ENCODE data around the gene PTPRE. TPM values are rescaled to one million over a fixed set of nuclear protein-coding genes. Genes with fewer than 3 reads are reported as not detected.

The PTPRE gene
- polyA plus RNA-seq, 1 of the 3 experiments (the other 2 are of a cell fraction) = 11.8 TPM

DNA sequence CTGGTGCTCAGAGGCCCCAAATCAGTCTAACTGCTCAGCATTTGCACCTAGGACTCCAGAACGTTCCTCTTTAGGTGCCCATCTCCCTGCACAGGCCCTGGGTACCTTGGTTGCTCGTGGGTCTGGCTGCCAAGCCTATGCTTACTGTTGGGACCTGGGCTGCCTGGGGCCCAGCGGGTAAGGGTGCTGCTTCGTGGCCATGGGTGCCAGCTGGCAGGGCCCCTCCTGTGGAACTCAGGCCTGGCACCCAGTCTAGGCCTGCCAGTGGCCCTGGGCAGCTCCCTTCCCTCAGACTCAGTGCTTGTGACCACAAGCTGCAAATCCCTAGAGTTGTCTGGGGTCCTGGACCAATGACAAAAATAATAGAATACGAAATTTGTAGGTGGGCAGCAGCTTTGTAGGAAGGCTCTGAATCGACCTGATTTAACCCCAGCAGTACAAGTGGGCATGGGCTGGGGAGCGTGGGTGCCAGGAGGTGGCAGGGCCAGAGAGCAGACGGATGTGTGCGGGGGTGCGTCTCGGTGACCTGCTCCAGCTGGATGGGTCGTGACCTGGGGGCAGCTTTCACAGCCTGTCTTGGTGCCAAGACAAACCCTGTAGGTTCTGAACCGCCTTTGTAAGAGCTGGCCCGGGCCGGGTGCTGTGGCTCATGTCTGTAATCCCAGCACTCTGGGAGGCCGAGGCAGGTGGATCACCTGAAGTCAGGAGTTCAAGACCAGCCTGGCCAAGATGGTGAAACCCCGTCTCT lies 149.6 kb downstream of the PTPRE start:
- no peak overlapping the region for H3K27ac ChIP-seq (ENCODE audit: low read depth in 2 of 2, low read length in 1 of 2)
- ChIA-PET CTCF (interaction anchor here (0.8 to 1.3 kb wide), 6 partner anchors 13 to 151 kb away, joined by 3 to 4 read pairs (median 3); no protein-coding TSS in a partner anchor), POLR2A (no interaction called here)
- H4K20me1 ChIP-seq (ENCODE audit: insufficient read depth) = no peaks in the 10 kb centered on the region
- 79% methylated on average over 14 of the region's 17 CpGs for WGBS (ENCODE audit: low lambda C conversion rate)
- H3F3A ChIP-seq (replicated peaks; ENCODE audit: insufficient read depth) = no peaks in the 10 kb centered on the region
- no peaks in the 10 kb centered on the region for H3K79me2 ChIP-seq (ENCODE audit: insufficient read depth)
- DNase-seq = no peak
- H2AFZ ChIP-seq (ENCODE audit: low read depth) = no peak overlapping the region
- peaks cover 0 to 9% of the 10 kb centered on the region in 2 experiments for H3K36me3 ChIP-seq (replicated peaks in 1 of 2; ENCODE audit: control insufficient read depth in 1 of 2, insufficient read depth in 2 of 2, low read length in 1 of 2)
- no peaks in the 10 kb centered on the region for H3K4me1 ChIP-seq (ENCODE audit: control insufficient read depth in 1 of 2, insufficient read depth in 2 of 2, low read depth in 1 of 2, low read length in 1 of 2)
- H3K27me3 ChIP-seq (ENCODE audit: insufficient read depth) = no peaks in the 10 kb centered on the region
- no peak overlapping the region for H3K9ac ChIP-seq
- H3K4me2 ChIP-seq = no peak overlapping the region
- no peak for TF ChIP-seq FOSL2 (IDR thresholded peaks at IDR 0.05; ENCODE audit: borderline replicate concordance, low read depth)
- TF ChIP-seq GABPA (IDR thresholded peaks at IDR 0.05; ENCODE audit: low read depth) = no peak
- no peak for TF ChIP-seq REST (IDR thresholded peaks at IDR 0.05; ENCODE audit: low read depth, low read length)
- TF ChIP-seq RCOR1 (IDR thresholded peaks at IDR 0.05; ENCODE audit: low read length) = no peak
- TF ChIP-seq ELF1 (IDR thresholded peaks at IDR 0.05) = no peak
- no peak for TF ChIP-seq RFX5 (IDR thresholded peaks at IDR 0.05; ENCODE audit: low read length)
- no peak for TF ChIP-seq POLR2AphosphoS5 (IDR thresholded peaks at IDR 0.05; ENCODE audit: low read depth, low read length)
- no peak for TF ChIP-seq RAD21 (IDR thresholded peaks at IDR 0.05; ENCODE audit: low read length)
- TF ChIP-seq, protein P1, sequence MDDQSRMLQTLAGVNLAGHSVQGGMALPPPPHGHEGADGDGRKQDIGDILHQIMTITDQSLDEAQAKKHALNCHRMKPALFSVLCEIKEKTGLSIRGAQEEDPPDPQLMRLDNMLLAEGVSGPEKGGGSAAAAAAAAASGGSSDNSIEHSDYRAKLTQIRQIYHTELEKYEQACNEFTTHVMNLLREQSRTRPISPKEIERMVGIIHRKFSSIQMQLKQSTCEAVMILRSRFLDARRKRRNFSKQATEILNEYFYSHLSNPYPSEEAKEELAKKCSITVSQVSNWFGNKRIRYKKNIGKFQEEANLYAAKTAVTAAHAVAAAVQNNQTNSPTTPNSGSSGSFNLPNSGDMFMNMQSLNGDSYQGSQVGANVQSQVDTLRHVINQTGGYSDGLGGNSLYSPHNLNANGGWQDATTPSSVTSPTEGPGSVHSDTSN (IDR thresholded peaks at IDR 0.05) = no peak
- no peak for TF ChIP-seq NFIC (IDR thresholded peaks at IDR 0.05; ENCODE audit: borderline replicate concordance)
- TF ChIP-seq NRF1 (IDR thresholded peaks at IDR 0.05; ENCODE audit: low read depth, low read length) = no peak
- TF ChIP-seq YY1 (IDR thresholded peaks at IDR 0.05; ENCODE audit: low read depth) = no peak
- TF ChIP-seq USF2 (IDR thresholded peaks at IDR 0.05; ENCODE audit: borderline replicate concordance, low read depth, low read length) = no peak
- no peak for TF ChIP-seq JUND (IDR thresholded peaks at IDR 0.05)
- TF ChIP-seq IRF3 (IDR thresholded peaks at IDR 0.05; ENCODE audit: low read depth, low read length) = no peak
- TF ChIP-seq TCF12 (IDR thresholded peaks at IDR 0.05) = no peak
- no peak for TF ChIP-seq CTCF (IDR thresholded peaks at IDR 0.05)
- no peak for TF ChIP-seq FOXJ3 (CRISPR knock-in tag; IDR thresholded peaks at IDR 0.05)
- no peak for TF ChIP-seq MEF2A (IDR thresholded peaks at IDR 0.05; ENCODE audit: borderline replicate concordance, low read depth)
- TF ChIP-seq EP300 (IDR thresholded peaks at IDR 0.05; ENCODE audit: borderline replicate concordance in 1 of 2, low read depth in 1 of 2, low read length in 1 of 2) = no peak
- H3K9me2 ChIP-seq = no peaks in the 10 kb centered on the region
- no peak overlapping the region for H3K4me3 ChIP-seq (ENCODE audit: low read depth in 2 of 2, low read length in 1 of 2)
- no peaks in the 10 kb centered on the region for H3K9me3 ChIP-seq
